ENCODE measurements around the gene NFKB1.

The NFKB1 gene

DNA sequence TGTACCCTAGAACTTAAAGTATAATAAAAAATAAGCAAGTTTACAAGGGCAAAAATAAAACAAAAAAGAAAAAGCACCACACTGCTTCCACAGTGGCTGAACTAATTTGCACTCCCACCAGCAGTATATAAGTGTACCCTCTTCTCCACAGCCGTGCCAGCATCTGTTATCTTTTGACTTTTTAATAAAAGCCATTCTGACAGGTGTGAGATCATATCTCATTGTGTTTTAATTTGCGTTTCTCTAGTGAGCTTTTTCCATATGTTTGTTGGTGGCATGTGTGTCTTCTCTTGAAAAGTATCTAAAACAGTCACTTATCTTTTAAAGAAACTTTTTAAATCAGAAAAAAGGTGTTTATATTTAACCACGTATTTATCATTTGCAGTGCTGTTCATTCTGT, 71.3 kb downstream of the NFKB1 start:
- H3K27ac ChIP-seq: no peak overlapping the region
- no peaks in the 10 kb centered on the region for H3K27me3 ChIP-seq
- no peaks in the 10 kb centered on the region for H3K9me3 ChIP-seq
- peaks cover 4 to 16% (median 7%) of the 10 kb centered on the region in 3 donors for H3K36me3 ChIP-seq
- peaks cover 0 to 10% (median 0%) of the 10 kb centered on the region in 4 donors for H3K4me1 ChIP-seq
- DNase-seq: no peak
- no peak overlapping the region for H3K4me3 ChIP-seq
- intact Hi-C loops (cut with DNase I; ENCODE audit: low total_unique reads): no loop called here
- TF ChIP-seq, protein P1, sequence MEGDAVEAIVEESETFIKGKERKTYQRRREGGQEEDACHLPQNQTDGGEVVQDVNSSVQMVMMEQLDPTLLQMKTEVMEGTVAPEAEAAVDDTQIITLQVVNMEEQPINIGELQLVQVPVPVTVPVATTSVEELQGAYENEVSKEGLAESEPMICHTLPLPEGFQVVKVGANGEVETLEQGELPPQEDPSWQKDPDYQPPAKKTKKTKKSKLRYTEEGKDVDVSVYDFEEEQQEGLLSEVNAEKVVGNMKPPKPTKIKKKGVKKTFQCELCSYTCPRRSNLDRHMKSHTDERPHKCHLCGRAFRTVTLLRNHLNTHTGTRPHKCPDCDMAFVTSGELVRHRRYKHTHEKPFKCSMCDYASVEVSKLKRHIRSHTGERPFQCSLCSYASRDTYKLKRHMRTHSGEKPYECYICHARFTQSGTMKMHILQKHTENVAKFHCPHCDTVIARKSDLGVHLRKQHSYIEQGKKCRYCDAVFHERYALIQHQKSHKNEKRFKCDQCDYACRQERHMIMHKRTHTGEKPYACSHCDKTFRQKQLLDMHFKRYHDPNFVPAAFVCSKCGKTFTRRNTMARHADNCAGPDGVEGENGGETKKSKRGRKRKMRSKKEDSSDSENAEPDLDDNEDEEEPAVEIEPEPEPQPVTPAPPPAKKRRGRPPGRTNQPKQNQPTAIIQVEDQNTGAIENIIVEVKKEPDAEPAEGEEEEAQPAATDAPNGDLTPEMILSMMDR (IDR thresholded peaks at IDR 0.05): no peak

DNA sequence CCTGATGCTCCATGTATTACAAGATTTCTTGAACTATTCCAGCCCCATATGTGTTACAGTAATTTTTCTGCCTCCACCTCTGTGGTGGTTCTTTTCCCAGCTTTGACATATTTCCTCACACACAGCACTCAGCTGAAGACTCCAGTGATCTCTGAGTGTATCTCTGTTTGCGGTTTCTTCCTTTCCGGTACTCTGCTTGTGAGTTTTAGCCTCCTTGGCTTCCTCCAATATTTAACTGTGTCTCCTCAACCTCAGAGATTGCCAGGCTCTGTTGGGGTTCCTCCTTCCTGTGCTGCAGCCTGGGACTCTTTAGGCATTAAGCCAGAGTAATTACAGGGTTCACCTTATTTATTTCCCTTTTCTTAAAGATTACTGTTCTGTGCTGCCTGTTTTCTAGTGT, 73.2 kb downstream of the NFKB1 start:
- Histone ChIP-seq H3K36me3 (peaks cover 21 to 32% (median 24%) of the 10 kb centered on the region in 3 donors), H3K27me3 (no peaks in the 10 kb centered on the region), H3K4me3 (no peak overlapping the region), H3K4me1 (peaks cover 0 to under 1% (median 0%) of the 10 kb centered on the region in 4 donors), H3K27ac (no peak overlapping the region), H3K9me3 (no peaks in the 10 kb centered on the region)
- no peak for DNase-seq
- TF ChIP-seq, protein P1 (IDR thresholded peaks at IDR 0.05): no peak
- intact Hi-C loops (cut with DNase I; ENCODE audit: low total_unique reads): no loop called here

DNA sequence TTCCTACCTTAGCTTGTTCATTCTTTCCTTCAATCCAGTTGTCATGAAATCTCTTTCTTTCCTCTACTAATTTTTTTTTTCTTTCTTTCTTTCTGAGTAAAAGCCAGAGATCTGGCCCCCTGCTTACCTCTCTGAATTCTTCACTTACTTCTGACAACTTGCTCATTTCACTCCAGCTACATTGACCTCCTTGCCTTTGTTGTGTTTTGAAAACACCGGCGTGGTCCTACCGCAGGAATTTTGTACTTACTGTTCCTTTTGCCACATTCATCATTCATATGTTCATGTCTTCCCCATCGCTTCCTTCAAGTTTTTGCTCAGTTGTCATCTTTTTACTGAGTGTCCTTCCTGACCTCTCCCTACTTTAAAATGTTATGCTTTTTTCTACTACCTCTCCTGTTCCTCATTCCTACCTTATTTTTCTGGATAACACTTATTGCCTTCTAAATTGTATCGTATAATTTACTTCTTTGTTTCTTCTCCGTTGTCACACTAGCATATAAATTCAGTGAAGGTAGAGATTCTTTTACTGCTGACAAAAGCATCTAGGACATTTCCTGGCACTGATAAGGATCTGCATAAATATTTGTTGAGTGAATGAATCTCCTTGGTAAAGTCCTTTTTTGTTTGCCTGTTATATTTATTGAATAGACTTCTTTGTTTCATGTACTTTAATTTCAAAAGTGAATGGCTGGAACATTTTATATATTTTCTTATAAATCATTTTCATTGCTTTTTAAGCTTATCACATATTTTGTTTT, 74.4 kb downstream of the NFKB1 start:
- TF ChIP-seq, protein P1 (IDR thresholded peaks at IDR 0.05): no peak
- DNase-seq: no peak
- no peaks in the 10 kb centered on the region for H3K4me1 ChIP-seq
- H3K27me3 ChIP-seq: no peaks in the 10 kb centered on the region
- intact Hi-C loops (cut with DNase I; ENCODE audit: low total_unique reads): no loop called here
- H3K9me3 ChIP-seq: no peaks in the 10 kb centered on the region
- H3K36me3 ChIP-seq: peaks cover 24 to 29% (median 25%) of the 10 kb centered on the region in 3 donors
- no peak overlapping the region for H3K27ac ChIP-seq
- H3K4me3 ChIP-seq: no peak overlapping the region

DNA sequence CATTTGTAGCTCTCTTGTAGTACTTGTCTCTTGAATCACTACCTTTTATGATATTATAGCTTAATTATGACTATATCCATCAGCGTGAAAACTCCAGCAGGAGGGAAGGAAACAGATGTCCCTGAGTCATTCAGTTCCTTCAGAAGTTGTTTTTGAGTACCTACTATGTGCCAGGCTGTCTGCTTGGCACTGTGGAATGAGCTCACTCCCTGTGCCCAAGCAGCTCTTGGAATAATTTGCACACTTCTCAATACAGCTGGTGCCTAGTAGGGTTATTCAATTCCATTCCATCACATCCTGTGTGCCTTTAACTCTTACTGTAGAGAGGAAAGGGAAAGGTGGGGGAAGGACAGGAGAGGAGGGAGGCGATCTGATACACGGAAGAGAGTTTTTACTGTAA, 77.1 kb downstream of the NFKB1 start:
- no peak for DNase-seq
- Histone ChIP-seq H3K27me3 (no peaks in the 10 kb centered on the region), H3K27ac (no peak overlapping the region), H3K9me3 (no peaks in the 10 kb centered on the region), H3K4me1 (no peaks in the 10 kb centered on the region), H3K4me3 (no peak overlapping the region), H3K36me3 (peaks cover 32 to 40% (median 35%) of the 10 kb centered on the region in 3 donors)
- intact Hi-C loops (cut with DNase I; ENCODE audit: low total_unique reads): no loop called here
- TF ChIP-seq, protein P1 (IDR thresholded peaks at IDR 0.05): no peak

DNA sequence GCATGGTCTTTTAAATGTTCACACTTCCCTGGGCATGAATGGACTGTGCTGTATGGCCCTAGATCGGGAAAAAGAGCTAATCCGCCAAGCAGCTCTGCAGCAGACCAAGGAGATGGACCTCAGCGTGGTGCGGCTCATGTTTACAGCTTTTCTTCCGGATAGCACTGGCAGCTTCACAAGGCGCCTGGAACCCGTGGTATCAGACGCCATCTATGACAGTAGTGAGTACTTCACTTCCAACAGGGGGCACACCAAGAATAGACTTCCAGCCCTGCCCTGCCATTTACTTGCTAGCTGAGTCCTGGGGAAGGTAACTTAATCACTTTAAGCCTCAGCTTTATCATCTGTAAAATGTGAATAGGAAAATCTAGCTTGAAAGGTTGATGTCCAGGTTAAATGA, 77.7 kb downstream of the NFKB1 start:
- H3K36me3 ChIP-seq: peaks cover 37 to 44% (median 39%) of the 10 kb centered on the region in 3 donors
- no peaks in the 10 kb centered on the region for H3K9me3 ChIP-seq
- DNase-seq: no peak
- H3K27me3 ChIP-seq: no peaks in the 10 kb centered on the region
- TF ChIP-seq, protein P1 (IDR thresholded peaks at IDR 0.05): no peak
- H3K4me3 ChIP-seq: no peak overlapping the region
- intact Hi-C loops (cut with DNase I; ENCODE audit: low total_unique reads): no loop called here
- no peak overlapping the region for H3K27ac ChIP-seq
- no peaks in the 10 kb centered on the region for H3K4me1 ChIP-seq

All from tibial artery (tissue), 4 donors.